DOHH2 (cell line): ENCODE data around the gene UCP3.

Experiments
- H3F3A ChIP-seq: fragments of 200-600 bp; sonication (generic), shearing (Covaris generic); 2 replicates; pipeline ENCODE4 v1.6.0; 2016; ENCODE audit warnings: antibody characterized with exemption, mild to moderate bottlenecking; ENCODE audit not compliant: control insufficient read depth, insufficient read depth
- H3K27ac ChIP-seq: fragments of 200-600 bp; sonication (generic); 2 replicates; pipeline ENCODE4 v1.5.1; 2014; ENCODE audit warnings: low read depth, mild to moderate bottlenecking, low read length, moderate library complexity
- H3K27me3 ChIP-seq: fragments of 200-600 bp; sonication (generic); 2 replicates; pipeline ENCODE4 v1.6.1; 2014; ENCODE audit warnings: mild to moderate bottlenecking, low read length, mixed read lengths; ENCODE audit not compliant: control insufficient read depth
- H3K36me3 ChIP-seq: fragments of 200-600 bp; sonication (generic); 2 replicates; pipeline ENCODE4 v1.6.1; 2014; ENCODE audit warnings: mild to moderate bottlenecking, low read length, moderate library complexity, mixed read lengths; ENCODE audit not compliant: control insufficient read depth
- H3K4me1 ChIP-seq: fragments of 200-600 bp; sonication (generic); 2 replicates; pipeline ENCODE4 v1.6.1; 2014; ENCODE audit warnings: mild to moderate bottlenecking, low read length, mixed read lengths; ENCODE audit not compliant: control insufficient read depth
- H3K4me2 ChIP-seq: fragments of 200-600 bp; sonication (generic); 2 replicates; pipeline ENCODE4 v1.6.0; 2014; ENCODE audit warnings: mild to moderate bottlenecking, low read length, moderate library complexity
- H3K4me3 ChIP-seq: fragments of 200-600 bp; sonication (generic); 2 replicates; pipeline ENCODE4 v1.5.1; 2014; ENCODE audit warnings: mild to moderate bottlenecking, low read length, mixed read lengths
- H3K79me2 ChIP-seq: fragments of 200-600 bp; sonication (generic); 2 replicates; pipeline ENCODE4 v1.6.1; 2014; ENCODE audit warnings: mild to moderate bottlenecking, low read length, mixed read lengths; ENCODE audit not compliant: control insufficient read depth
- H3K9me2 ChIP-seq: fragments of 200-600 bp; sonication (generic); replicated peaks from 2 replicates; pipeline ENCODE4 v1.6.1; 2014; ENCODE audit warnings: mild to moderate bottlenecking, low read length, mixed read lengths; ENCODE audit not compliant: control insufficient read depth
- H3K9me3 ChIP-seq: fragments of 200-600 bp; sonication (generic); 2 replicates; pipeline ENCODE4 v1.6.1; 2014; ENCODE audit warnings: antibody characterized with exemption, low read length, mixed read lengths; ENCODE audit not compliant: control insufficient read depth, insufficient read depth
- H4K20me1 ChIP-seq: fragments of 200-600 bp; sonication (generic); 2 replicates; pipeline ENCODE4 v1.6.0; 2014; ENCODE audit warnings: low read depth, mild to moderate bottlenecking, antibody characterized with exemption, low read length, moderate library complexity; ENCODE audit not compliant: control insufficient read depth, insufficient read depth
- CTCF ChIP-seq: fragments of 200-600 bp; sonication (generic); IDR thresholded peaks from one replicate; pipeline ENCODE4 v1.5.1; 2014; ENCODE audit warnings: antibody characterized with exemption, mild to moderate bottlenecking, low read depth, low read length; ENCODE audit not compliant: poor library complexity, severe bottlenecking
- EZH2phosphoT487 ChIP-seq: fragments of 200-600 bp; sonication (generic); IDR thresholded peaks from 2 replicates; pipeline ENCODE4 v1.6.1; 2017; ENCODE audit warnings: borderline replicate concordance, mild to moderate bottlenecking, antibody characterized with exemption, low read length, moderate library complexity, mixed read lengths

The UCP3 gene

GRCh38 chr11:73962101-73962705 lies 46.7 kb downstream of the UCP3 start:
- Histone ChIP-seq H3K9me3 (no peaks in the 10 kb centered on the region), H3K4me2 (no peak overlapping the region), H3K27me3 (peaks cover 20% of the 10 kb centered on the region), H4K20me1 (no peaks in the 10 kb centered on the region), H3K4me3 (no peak overlapping the region), H3K27ac (no peak overlapping the region), H3K36me3 (no peaks in the 10 kb centered on the region), H3F3A (no peaks in the 10 kb centered on the region), H3K4me1 (peaks cover 20% of the 10 kb centered on the region), H3K79me2 (no peaks in the 10 kb centered on the region), H3K9me2 (no peaks in the 10 kb centered on the region)
- TF ChIP-seq CTCF (no peak), EZH2phosphoT487 (no peak)

GRCh38 chr11:73961321-73961720 lies 47.6 kb downstream of the UCP3 start:
- Histone ChIP-seq H3K27ac (no peak overlapping the region), H3K36me3 (no peaks in the 10 kb centered on the region)

GRCh38 chr11:73958521-73959141 lies 50.3 kb downstream of the UCP3 start:
- no peaks in the 10 kb centered on the region for H3K36me3 ChIP-seq
- no peaks in the 10 kb centered on the region for H3K9me2 ChIP-seq
- no peak overlapping the region for H3K4me2 ChIP-seq
- no peaks in the 10 kb centered on the region for H3K9me3 ChIP-seq
- H3K4me1 ChIP-seq, result 0 out of 2 replicates have a peak, but pooled peaks cover 6% of the 10 kb centered on the region
- peaks cover 14% of the 10 kb centered on the region; the same call in 1 of the 2 replicates for H3K27me3 ChIP-seq
- H3F3A ChIP-seq, result no peaks in the 10 kb centered on the region
- H3K79me2 ChIP-seq, result no peaks in the 10 kb centered on the region
- TF ChIP-seq CTCF (no peak), EZH2phosphoT487 (no peak)
- no peak overlapping the region for H3K4me3 ChIP-seq
- no peak overlapping the region for H3K27ac ChIP-seq
- H4K20me1 ChIP-seq, result no peaks in the 10 kb centered on the region

More at GRCh38 chr11:73961321-73961720, 47.6 kb downstream of the UCP3 start:
- H3K4me2 ChIP-seq, result no peak overlapping the region
- H3K9me3 ChIP-seq, result no peaks in the 10 kb centered on the region
- H3K4me1 ChIP-seq, result peaks cover 20% of the 10 kb centered on the region
- H3K27me3 ChIP-seq, result peaks cover 20% of the 10 kb centered on the region
- no peak overlapping the region for H3K4me3 ChIP-seq
- H3K79me2 ChIP-seq, result no peaks in the 10 kb centered on the region
- no peaks in the 10 kb centered on the region for H4K20me1 ChIP-seq
- no peak for TF ChIP-seq EZH2phosphoT487
- TF ChIP-seq CTCF, result no peak
- H3F3A ChIP-seq, result no peaks in the 10 kb centered on the region
- H3K9me2 ChIP-seq, result no peaks in the 10 kb centered on the region
